ENCODE measurements around the gene SBF2. TPM values are rescaled to one million over a fixed set of nuclear protein-coding genes. Genes with fewer than 3 reads are reported as not detected.

SBF2 gene
- total and polyA plus RNA-seq, 10 donors: 3.6 to 70.9 (median 57.1) TPM

DNA sequence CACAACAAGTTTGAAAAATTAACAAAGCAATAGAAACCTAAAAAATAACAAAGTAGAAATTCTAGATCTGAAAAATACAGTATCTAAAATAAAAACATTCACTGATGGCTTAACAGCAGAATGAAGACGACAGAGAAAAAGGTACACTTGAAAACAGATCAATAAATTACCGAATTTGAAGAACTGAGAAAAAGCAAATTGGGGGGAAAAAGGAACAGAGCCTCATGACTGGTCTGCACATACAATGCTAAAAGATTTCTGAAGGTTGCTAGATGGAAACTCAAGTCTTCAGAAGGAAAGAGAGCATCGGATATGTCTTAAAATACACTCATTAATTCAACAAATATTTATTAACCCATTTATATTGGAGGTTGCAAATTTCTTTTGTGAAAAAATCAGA lies 71.6 kb downstream of the SBF2 start:
- DNase-seq: no peak
- peaks cover 0 to 9% (median 0%) of the 10 kb centered on the region in 6 donors for H3K36me3 ChIP-seq
- peaks cover 0 to 22% (median 0%) of the 10 kb centered on the region in 6 donors for H3K4me1 ChIP-seq
- TF ChIP-seq POLR2AphosphoS5 (IDR thresholded peaks at IDR 0.05) (no peak), POLR2A (IDR thresholded peaks at IDR 0.05) (no peak)
- TF ChIP-seq, protein P1, sequence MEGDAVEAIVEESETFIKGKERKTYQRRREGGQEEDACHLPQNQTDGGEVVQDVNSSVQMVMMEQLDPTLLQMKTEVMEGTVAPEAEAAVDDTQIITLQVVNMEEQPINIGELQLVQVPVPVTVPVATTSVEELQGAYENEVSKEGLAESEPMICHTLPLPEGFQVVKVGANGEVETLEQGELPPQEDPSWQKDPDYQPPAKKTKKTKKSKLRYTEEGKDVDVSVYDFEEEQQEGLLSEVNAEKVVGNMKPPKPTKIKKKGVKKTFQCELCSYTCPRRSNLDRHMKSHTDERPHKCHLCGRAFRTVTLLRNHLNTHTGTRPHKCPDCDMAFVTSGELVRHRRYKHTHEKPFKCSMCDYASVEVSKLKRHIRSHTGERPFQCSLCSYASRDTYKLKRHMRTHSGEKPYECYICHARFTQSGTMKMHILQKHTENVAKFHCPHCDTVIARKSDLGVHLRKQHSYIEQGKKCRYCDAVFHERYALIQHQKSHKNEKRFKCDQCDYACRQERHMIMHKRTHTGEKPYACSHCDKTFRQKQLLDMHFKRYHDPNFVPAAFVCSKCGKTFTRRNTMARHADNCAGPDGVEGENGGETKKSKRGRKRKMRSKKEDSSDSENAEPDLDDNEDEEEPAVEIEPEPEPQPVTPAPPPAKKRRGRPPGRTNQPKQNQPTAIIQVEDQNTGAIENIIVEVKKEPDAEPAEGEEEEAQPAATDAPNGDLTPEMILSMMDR (IDR thresholded peaks at IDR 0.05 in 8 of 11, conservative IDR thresholded peaks at IDR 0.05 in 3 of 11): no peak
- intact Hi-C loops (cut with DNase I; ENCODE audit: low total_unique reads): no loop called here
- WGBS, 5 donors: 76 to 94% (median 85%) methylated on average over 3 of the region's 3 CpGs
- H3K27ac ChIP-seq: no peak overlapping the region
- no peaks in the 10 kb centered on the region for H3K27me3 ChIP-seq (replicated peaks in 1 of 7)
- H3K9me3 ChIP-seq: peaks cover 0 to 12% (median 9%) of the 10 kb centered on the region in 8 donors
- H3K4me3 ChIP-seq: no peak overlapping the region

DNA sequence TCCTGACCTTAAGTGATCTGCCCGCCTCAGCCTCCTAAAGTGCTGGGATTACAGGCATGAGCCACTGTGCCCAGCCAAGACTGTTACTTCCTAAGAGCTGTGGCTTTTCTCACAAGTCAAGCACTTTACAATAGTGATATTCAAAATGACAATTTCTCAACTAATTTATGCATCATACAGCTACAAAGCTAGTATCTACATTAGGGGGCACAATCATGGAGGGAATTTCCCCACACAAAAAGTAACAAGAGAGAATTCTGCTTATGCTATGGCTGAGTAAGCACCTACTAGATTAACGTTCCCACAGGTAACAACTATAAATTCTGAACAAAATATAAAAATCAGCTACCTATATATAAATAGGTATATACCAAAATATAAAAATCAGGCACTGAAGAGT lies 72.7 kb downstream of the SBF2 start:
- Histone ChIP-seq H3K36me3 (peaks cover 0 to 9% (median 0%) of the 10 kb centered on the region in 6 donors), H3K27me3 (replicated peaks in 1 of 7) (no peaks in the 10 kb centered on the region), H3K27ac (no peak overlapping the region), H3K4me1 (peaks cover 0 to 22% (median 0%) of the 10 kb centered on the region in 6 donors), H3K9me3 (peaks cover 0 to 12% (median 9%) of the 10 kb centered on the region in 8 donors), H3K4me3 (no peak overlapping the region)
- TF ChIP-seq, protein P1 (IDR thresholded peaks at IDR 0.05 in 8 of 11, conservative IDR thresholded peaks at IDR 0.05 in 3 of 11): no peak
- TF ChIP-seq POLR2AphosphoS5 (IDR thresholded peaks at IDR 0.05) (no peak), POLR2A (IDR thresholded peaks at IDR 0.05) (no peak)
- intact Hi-C loops (cut with DNase I; ENCODE audit: low total_unique reads): no loop called here
- 79 to 89% (median 84%) methylated on average over 2 of the region's 2 CpGs for WGBS, 5 donors
- no peak for DNase-seq

DNA sequence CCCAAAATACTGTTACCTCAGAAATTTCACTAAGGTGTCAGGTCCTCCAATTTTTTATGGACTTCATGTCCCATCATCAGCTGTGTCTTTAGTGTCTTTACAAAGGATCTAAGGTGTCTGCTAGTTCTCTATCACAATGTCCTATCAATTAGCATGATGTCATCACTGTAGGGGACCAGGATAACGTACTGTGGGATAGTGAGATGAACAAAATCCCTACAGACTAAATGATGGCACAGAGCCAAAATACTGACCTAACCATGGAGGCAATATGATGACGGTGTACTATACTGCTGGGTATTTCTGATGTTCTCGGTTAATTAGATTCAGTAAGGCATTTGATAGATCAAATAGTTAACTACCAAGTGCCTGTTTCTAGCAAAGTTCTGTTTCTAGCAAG lies 82.5 kb downstream of the SBF2 start:
- Histone ChIP-seq H3K9me3 (no peaks in the 10 kb centered on the region), H3K4me1 (peaks cover 0 to 7% (median 0%) of the 10 kb centered on the region in 6 donors), H3K36me3 (no peaks in the 10 kb centered on the region), H3K27me3 (replicated peaks in 1 of 7) (no peaks in the 10 kb centered on the region), H3K4me3 (no peak overlapping the region), H3K27ac (no peak overlapping the region)
- intact Hi-C loops (cut with DNase I; ENCODE audit: low total_unique reads): no loop called here
- 88 to 94% (median 90%) methylated on average over 3 of the region's 3 CpGs for WGBS, 5 donors
- no peak for DNase-seq
- TF ChIP-seq POLR2AphosphoS5 (IDR thresholded peaks at IDR 0.05) (no peak), POLR2A (IDR thresholded peaks at IDR 0.05) (no peak)
- TF ChIP-seq, protein P1 (IDR thresholded peaks at IDR 0.05 in 8 of 11, conservative IDR thresholded peaks at IDR 0.05 in 3 of 11): no peak

DNA sequence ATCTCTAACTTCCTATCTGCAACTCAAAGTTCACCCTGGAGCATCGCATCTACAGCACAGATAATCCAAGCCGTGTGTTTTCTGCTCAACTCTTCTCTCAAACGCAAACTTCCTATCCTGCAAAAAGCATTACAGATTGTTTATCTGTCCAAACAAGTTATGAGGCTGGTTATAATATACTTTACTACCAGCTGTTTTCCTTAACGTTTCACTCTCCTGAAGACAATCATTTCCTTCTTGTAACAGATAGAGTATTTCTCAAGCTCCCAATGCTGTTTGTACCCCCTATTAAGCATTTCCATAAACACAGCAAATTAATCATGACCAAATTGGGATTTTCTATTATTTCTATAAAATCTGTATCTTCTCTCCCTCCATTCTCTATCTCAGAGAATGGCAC lies 84.7 kb downstream of the SBF2 start:
- Histone ChIP-seq H3K4me3 (no peak overlapping the region), H3K9me3 (peaks cover 0 to 9% (median 5%) of the 10 kb centered on the region in 8 donors), H3K4me1 (peaks cover 0 to 7% (median 0%) of the 10 kb centered on the region in 6 donors), H3K36me3 (no peaks in the 10 kb centered on the region), H3K27ac (no peak overlapping the region), H3K27me3 (replicated peaks in 1 of 7) (no peaks in the 10 kb centered on the region)
- WGBS, 5 donors: 78 to 86% (median 82%) methylated on average over 4 of the region's 4 CpGs
- TF ChIP-seq, protein P1 (IDR thresholded peaks at IDR 0.05 in 8 of 11, conservative IDR thresholded peaks at IDR 0.05 in 3 of 11): no peak
- no peak for TF ChIP-seq POLR2AphosphoS5 (IDR thresholded peaks at IDR 0.05)
- no peak for TF ChIP-seq POLR2A (IDR thresholded peaks at IDR 0.05)
- intact Hi-C loops (cut with DNase I; ENCODE audit: low total_unique reads): loop anchor here (5.0 kb wide), 1 partner anchor 98 kb away; the partner anchor contains the start of gene ADM
- no peak for DNase-seq

Measured in spleen (tissue), 11 donors.